OCI-LY3 (cell line): ENCODE measurements around the gene LIPC.

Source experiments
- H2AFZ ChIP-seq: fragments of 200-600, 300-600 bp; shearing (Covaris generic); 2 replicates; pipeline ENCODE4 v1.6.0; 2014; ENCODE audit warnings: antibody characterized with exemption, low read depth, low read length
- H3K27ac ChIP-seq: fragments of 200-600, 300-600 bp; sonication (generic); 2 replicates; pipeline ENCODE4 v1.5.1; 2014; ENCODE audit warnings: mild to moderate bottlenecking, low read length, moderate library complexity, mixed read lengths
- H3K27me3 ChIP-seq: fragments of 200-600, 300-600 bp; sonication (generic); 2 replicates; pipeline ENCODE4 v1.6.1; 2014; ENCODE audit warnings: low read depth, low read length, mixed read lengths
- H3K36me3 ChIP-seq: fragments of 200-600, 300-600 bp; sonication (generic); replicated peaks from 2 replicates; pipeline ENCODE3; 2014; ENCODE audit warnings: low read depth, low read length, mixed read lengths
- H3K4me1 ChIP-seq: fragments of 300-600, 200-600 bp; sonication (generic); 2 replicates; pipeline ENCODE4 v1.6.1; 2014; ENCODE audit warnings: low read length, mixed read lengths
- H3K4me2 ChIP-seq: fragments of 200-600, 300-600 bp; sonication (generic); 2 replicates; pipeline ENCODE4 v1.6.1; 2014; ENCODE audit warnings: low read length, mixed read lengths
- H3K4me3 ChIP-seq: fragments of 300-600, 200-600 bp; sonication (generic); 2 replicates; pipeline ENCODE4 v1.5.1; 2014; ENCODE audit warnings: antibody characterized with exemption, mild to moderate bottlenecking, low read length, moderate library complexity
- H3K79me2 ChIP-seq: fragments of 300-600, 200-600 bp; shearing (Covaris generic); 2 replicates; pipeline ENCODE4 v1.6.1; 2014; ENCODE audit warnings: mild to moderate bottlenecking, low read length, mixed read lengths
- H3K9ac ChIP-seq: fragments of 300-600, 200-600 bp; shearing (Covaris generic); 2 replicates; pipeline ENCODE4 v1.6.0; 2014; ENCODE audit warnings: mild to moderate bottlenecking, low read length, moderate library complexity
- H3K9me3 ChIP-seq: fragments of 200-600, 300-600 bp; shearing (Covaris generic); 2 replicates; pipeline ENCODE4 v1.6.1; 2014; ENCODE audit warnings: low read length, mixed read lengths; ENCODE audit not compliant: insufficient read depth
- H4K20me1 ChIP-seq: fragments of 200-600, 300-600 bp; sonication (generic); 2 replicates; pipeline ENCODE4 v1.6.1; 2016; ENCODE audit warnings: low read length, mixed read lengths; ENCODE audit not compliant: insufficient read depth
- EZH2phosphoT487 ChIP-seq: fragments of 200-600 bp; shearing (Covaris generic); IDR thresholded peaks from 2 replicates; pipeline ENCODE4 v1.6.1; 2018; ENCODE audit warnings: antibody characterized with exemption, mixed run types, low read depth
- TF ChIP-seq, protein P1 (sequence below): fragments of 200-600, 300-600 bp; sonication (generic); IDR thresholded peaks from 2 replicates; pipeline ENCODE4 v1.5.1; 2014; ENCODE audit warnings: antibody characterized with exemption, low read length, low read depth

LIPC gene

DNA sequence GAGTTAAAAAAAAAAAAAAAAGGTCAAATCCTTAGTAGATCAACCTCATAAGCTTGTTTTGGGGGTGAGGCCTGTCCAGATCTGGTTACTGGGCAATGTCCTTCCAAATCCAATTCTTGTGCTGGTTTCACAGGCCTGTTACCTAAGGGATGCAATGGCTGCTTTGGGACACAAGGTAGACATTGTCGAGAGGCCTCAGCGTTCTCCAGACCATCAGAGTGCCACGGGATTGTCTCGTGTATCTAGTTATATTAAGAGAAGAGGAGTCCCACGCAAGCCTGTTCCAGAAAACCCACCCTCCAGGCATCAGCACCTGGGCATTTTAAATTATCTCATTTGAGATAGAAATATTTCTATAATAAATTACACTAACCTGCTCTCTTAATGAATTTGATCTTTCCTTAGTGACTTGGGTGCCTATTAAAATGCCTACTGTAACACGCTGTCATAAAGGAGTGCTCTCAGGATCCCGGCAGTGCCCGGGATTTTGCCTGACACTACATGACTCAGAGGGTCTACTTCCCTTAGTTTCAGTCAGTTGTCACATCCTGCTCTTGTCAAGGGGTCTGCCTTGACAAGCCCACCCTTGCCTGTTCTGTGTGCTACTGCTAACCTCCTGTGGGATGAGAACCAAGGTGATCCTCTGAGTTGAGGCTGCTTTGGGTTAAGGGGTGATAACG is 116.0 kb downstream of the LIPC start:
- H3K36me3 ChIP-seq, result no peaks in the 10 kb centered on the region
- no peak overlapping the region for H2AFZ ChIP-seq
- H3K4me1 ChIP-seq, result no peaks in the 10 kb centered on the region
- no peaks in the 10 kb centered on the region for H3K79me2 ChIP-seq
- TF ChIP-seq, protein P1, sequence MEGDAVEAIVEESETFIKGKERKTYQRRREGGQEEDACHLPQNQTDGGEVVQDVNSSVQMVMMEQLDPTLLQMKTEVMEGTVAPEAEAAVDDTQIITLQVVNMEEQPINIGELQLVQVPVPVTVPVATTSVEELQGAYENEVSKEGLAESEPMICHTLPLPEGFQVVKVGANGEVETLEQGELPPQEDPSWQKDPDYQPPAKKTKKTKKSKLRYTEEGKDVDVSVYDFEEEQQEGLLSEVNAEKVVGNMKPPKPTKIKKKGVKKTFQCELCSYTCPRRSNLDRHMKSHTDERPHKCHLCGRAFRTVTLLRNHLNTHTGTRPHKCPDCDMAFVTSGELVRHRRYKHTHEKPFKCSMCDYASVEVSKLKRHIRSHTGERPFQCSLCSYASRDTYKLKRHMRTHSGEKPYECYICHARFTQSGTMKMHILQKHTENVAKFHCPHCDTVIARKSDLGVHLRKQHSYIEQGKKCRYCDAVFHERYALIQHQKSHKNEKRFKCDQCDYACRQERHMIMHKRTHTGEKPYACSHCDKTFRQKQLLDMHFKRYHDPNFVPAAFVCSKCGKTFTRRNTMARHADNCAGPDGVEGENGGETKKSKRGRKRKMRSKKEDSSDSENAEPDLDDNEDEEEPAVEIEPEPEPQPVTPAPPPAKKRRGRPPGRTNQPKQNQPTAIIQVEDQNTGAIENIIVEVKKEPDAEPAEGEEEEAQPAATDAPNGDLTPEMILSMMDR, result no peak
- no peak for TF ChIP-seq EZH2phosphoT487
- no peak overlapping the region for H3K27ac ChIP-seq
- H3K27me3 ChIP-seq, result no peaks in the 10 kb centered on the region
- no peak overlapping the region for H3K9ac ChIP-seq
- no peaks in the 10 kb centered on the region for H3K9me3 ChIP-seq
- H3K4me2 ChIP-seq, result no peak overlapping the region
- no peak overlapping the region for H3K4me3 ChIP-seq
- H4K20me1 ChIP-seq, result no peaks in the 10 kb centered on the region

DNA sequence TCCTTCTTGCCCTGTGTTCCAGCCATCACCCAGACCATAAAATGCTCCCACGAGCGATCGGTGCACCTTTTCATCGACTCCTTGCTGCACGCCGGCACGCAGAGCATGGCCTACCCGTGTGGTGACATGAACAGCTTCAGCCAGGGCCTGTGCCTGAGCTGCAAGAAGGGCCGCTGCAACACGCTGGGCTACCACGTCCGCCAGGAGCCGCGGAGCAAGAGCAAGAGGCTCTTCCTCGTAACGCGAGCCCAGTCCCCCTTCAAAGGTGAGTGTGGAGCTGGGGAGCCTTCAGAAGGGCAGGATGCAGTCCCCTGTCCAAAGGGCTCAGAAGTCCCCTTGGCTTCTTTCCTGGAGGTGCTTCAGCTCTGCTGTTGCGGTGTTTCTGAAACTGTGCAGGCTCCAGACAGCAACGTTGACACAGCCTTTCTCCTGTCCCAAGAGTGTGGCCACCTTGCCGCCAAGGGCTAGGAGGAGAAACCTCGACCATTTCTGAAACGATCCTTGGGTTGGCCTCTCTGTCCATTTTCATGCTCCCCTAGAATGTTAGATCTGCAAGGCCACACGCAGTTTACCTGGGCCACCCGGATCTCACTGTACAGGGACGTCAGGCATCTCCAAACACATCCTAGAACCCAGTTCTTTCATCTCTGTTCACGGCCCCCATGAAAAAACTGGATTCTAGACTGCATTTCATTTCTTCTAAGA is 116.7 kb downstream of the LIPC start:
- H3K27me3 ChIP-seq, result no peaks in the 10 kb centered on the region
- H4K20me1 ChIP-seq, result no peaks in the 10 kb centered on the region
- H3K79me2 ChIP-seq, result no peaks in the 10 kb centered on the region
- no peak overlapping the region for H3K9ac ChIP-seq
- no peak overlapping the region for H3K4me3 ChIP-seq
- H3K9me3 ChIP-seq, result no peaks in the 10 kb centered on the region
- no peak overlapping the region for H3K27ac ChIP-seq
- no peak for TF ChIP-seq EZH2phosphoT487
- TF ChIP-seq, protein P1, result no peak
- H3K36me3 ChIP-seq, result no peaks in the 10 kb centered on the region
- no peak overlapping the region for H2AFZ ChIP-seq
- H3K4me2 ChIP-seq, result no peak overlapping the region
- no peaks in the 10 kb centered on the region for H3K4me1 ChIP-seq

DNA sequence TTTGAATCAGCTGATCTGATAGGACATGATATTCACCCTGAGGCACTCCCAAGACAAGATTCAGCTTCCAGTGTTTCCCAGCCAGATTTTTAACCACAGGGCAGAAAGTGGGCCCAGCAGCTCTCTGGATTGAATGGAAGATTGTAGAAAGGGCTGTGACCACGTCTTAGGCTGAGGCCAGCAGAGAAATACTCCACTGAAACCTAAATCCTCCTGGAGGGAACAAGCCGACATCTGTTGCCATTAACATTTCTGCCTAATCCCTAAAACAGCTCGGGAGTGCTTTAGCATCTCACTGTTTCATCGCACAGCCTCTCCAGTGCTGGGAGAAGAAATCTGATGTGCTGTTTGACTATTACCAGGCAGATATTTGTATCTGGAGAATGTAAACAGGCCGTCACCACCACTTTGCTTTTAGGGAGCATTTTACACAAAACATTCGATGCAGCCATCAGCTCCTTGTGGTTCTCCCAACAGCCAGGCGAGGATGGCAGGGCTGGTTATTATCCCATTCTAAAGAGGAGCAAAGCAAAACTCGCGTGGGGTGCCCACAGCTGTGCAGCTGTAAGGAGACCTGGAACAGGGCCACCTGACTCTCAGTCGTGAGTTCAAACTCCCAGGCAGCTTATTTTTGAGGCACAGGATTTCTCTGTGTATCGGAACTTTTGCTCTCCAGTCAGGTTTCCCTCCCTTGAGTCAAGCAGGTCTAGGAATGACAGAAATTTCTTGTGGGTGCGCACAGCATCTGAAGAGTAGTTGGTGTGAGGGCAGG is 117.4 kb downstream of the LIPC start:
- Histone ChIP-seq H3K36me3 (no peaks in the 10 kb centered on the region), H4K20me1 (no peaks in the 10 kb centered on the region), H3K79me2 (no peaks in the 10 kb centered on the region), H3K4me1 (no peaks in the 10 kb centered on the region), H3K9me3 (no peaks in the 10 kb centered on the region), H3K27me3 (no peaks in the 10 kb centered on the region), H3K9ac (no peak overlapping the region), H3K4me3 (no peak overlapping the region), H2AFZ (no peak overlapping the region), H3K27ac (no peak overlapping the region), H3K4me2 (no peak overlapping the region)
- TF ChIP-seq, protein P1, result no peak
- no peak for TF ChIP-seq EZH2phosphoT487

DNA sequence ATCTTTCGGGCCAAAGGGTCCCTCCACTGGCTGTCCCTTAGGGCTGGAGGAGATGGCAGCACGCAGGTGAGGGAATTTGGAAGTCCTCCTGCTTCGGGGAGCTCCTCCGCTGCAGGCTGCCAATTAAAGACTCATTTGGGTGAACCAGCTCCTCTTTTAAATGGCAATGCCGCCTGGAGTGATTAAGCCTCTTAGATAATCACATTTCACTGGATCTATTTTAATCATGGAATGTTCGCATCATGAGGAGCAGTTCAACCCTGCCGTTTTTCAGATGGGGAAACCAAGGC is 117.9 kb downstream of the LIPC start:
- H3K79me2 ChIP-seq, result no peaks in the 10 kb centered on the region
- no peak overlapping the region for H3K9ac ChIP-seq
- no peak overlapping the region for H3K4me2 ChIP-seq
- H3K27me3 ChIP-seq, result no peaks in the 10 kb centered on the region
- TF ChIP-seq, protein P1, result no peak
- no peak for TF ChIP-seq EZH2phosphoT487
- H4K20me1 ChIP-seq, result no peaks in the 10 kb centered on the region
- no peak overlapping the region for H3K4me3 ChIP-seq
- no peak overlapping the region for H3K27ac ChIP-seq
- H3K9me3 ChIP-seq, result no peaks in the 10 kb centered on the region
- no peaks in the 10 kb centered on the region for H3K4me1 ChIP-seq
- no peaks in the 10 kb centered on the region for H3K36me3 ChIP-seq
- no peak overlapping the region for H2AFZ ChIP-seq
